Muscle layer of duodenum (tissue), 2 donors: ENCODE measurements around the gene LRMDA.

Source experiments
- H3K27ac ChIP-seq: one replicate; pipeline ENCODE4 v1.7.0; 2013; ENCODE audit warnings: mild to moderate bottlenecking, low read length
- H3K27me3 ChIP-seq: one replicate; pipeline ENCODE4 v1.7.0; 2013; ENCODE audit warnings: low read depth, mild to moderate bottlenecking, control low read depth, low read length
- H3K36me3 ChIP-seq, 2 donors: one replicate each; pipeline ENCODE4 v1.7.0; 2013; ENCODE audit warnings: low read length in 2 of 2, control low read depth in 1 of 2, mild to moderate bottlenecking in 1 of 2; ENCODE audit not compliant: insufficient read depth in 2 of 2, control insufficient read depth in 1 of 2
- H3K4me1 ChIP-seq, 2 donors: one replicate each; pipeline ENCODE4 v1.7.0; 2013; ENCODE audit warnings: low read length in 2 of 2, mild to moderate bottlenecking in 2 of 2, control low read depth in 1 of 2, moderate library complexity in 1 of 2; ENCODE audit not compliant: insufficient read depth in 2 of 2, control insufficient read depth in 1 of 2
- H3K4me3 ChIP-seq, 2 donors: one replicate each; pipeline ENCODE4 v1.7.0; 2013; ENCODE audit warnings: low read length in 2 of 2, low read depth in 1 of 2, mild to moderate bottlenecking in 1 of 2
- H3K9me3 ChIP-seq, 2 donors: one replicate each; pipeline ENCODE4 v1.7.0; 2013; ENCODE audit warnings: low read length in 2 of 2, control low read depth in 1 of 2, mild to moderate bottlenecking in 1 of 2; ENCODE audit not compliant: control insufficient read depth in 1 of 2
- donor health status: healthy.

LRMDA gene

DNA sequence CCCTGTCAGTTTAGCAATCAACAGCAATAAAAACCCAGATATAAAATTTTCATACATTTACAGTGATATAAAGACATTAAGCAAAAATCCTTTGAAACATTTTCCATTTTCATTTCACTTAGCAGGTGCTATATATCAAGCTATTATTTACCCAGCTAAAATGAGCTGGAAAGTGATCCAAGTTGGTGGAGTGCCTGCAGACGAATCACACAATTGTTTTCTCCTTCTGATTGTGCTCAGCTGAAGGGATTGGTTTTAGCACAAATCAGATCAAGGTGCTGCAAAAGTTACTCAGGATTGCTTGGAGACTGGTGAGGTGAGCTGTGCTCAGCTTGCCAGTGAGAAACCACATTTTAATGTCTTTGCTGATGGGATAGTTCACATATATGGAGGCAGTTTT, 138.1 kb downstream of the LRMDA start:
- no peaks in the 10 kb centered on the region for H3K36me3 ChIP-seq
- H3K4me3 ChIP-seq = no peak overlapping the region
- H3K4me1 ChIP-seq = peaks cover 0 to 14% of the 10 kb centered on the region in 2 donors
- no peak overlapping the region for H3K27ac ChIP-seq
- H3K27me3 ChIP-seq = no peaks in the 10 kb centered on the region
- H3K9me3 ChIP-seq = peaks cover 10 to 17% of the 10 kb centered on the region in 2 donors

DNA sequence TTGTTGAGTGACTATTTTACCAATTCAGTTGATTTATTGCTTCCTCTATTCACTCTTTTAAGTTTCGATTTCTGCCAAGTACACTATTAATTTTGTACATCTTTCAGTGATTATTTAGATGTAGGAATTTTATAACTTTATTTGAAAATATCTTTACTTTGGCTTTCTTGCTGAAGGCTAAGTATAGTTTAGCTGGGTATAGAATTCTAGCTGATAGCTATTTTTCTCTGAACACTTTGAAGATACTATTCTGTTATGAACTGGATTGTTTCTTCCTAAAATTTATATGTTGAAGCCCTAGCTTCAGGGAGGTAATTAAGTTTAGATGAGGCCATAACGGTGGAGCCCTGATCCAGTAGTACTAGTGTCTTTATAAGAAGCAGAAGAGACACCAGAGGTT, 141.1 kb downstream of the LRMDA start:
- Histone ChIP-seq H3K9me3 (peaks cover 10 to 17% of the 10 kb centered on the region in 2 donors), H3K4me3 (peak overlapping the region in 1 of 2 donors; percentile 16), H3K27ac (no peak overlapping the region), H3K36me3 (no peaks in the 10 kb centered on the region), H3K27me3 (no peaks in the 10 kb centered on the region), H3K4me1 (peaks cover 0 to 14% of the 10 kb centered on the region in 2 donors)

DNA sequence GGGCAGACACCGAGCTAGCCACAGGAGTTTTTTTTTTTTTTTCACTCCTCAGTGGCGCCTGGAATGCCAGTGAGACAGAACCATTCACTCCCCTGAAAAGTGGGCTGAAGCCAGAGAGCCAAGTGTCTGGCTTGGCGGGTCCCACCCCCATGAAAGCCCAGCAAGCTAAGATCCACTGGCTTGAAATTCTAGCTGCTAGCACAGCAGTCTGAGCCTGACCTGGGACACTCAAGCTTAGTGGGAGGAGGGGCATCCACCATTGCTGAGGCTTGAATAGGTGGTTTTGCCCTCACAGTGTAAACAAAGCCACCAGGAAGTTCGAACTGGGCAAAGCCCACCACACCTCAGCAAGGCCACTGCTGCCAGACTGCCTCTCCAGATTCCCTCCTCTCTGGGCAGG, 144.5 kb downstream of the LRMDA start:
- H3K27me3 ChIP-seq = no peaks in the 10 kb centered on the region
- no peaks in the 10 kb centered on the region for H3K36me3 ChIP-seq
- peaks cover 10 to 17% of the 10 kb centered on the region in 2 donors for H3K9me3 ChIP-seq
- no peak overlapping the region for H3K27ac ChIP-seq
- no peaks in the 10 kb centered on the region for H3K4me1 ChIP-seq
- H3K4me3 ChIP-seq = no peak overlapping the region

DNA sequence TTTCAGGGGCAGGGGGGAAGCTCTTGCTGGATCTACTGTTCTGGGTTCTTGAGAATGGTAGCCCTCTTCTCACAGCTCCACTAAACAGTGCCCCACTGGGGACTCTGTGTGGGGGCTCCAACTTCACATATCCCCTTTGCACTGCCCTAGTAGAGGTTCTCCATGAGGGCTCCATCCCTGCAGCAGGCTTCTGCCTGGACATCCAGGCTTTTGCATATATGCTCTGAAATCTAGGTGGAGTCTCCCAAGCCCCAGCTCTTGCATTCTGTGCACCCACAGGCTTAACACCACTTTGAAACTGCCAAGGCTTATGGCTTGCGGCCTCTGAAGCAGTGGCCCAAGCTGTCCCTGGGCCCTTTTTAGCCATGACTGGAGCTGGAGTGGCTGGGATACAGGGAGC, 150.7 kb downstream of the LRMDA start:
- H3K27me3 ChIP-seq = no peaks in the 10 kb centered on the region
- peaks cover 5 to 21% of the 10 kb centered on the region in 2 donors for H3K9me3 ChIP-seq
- H3K4me3 ChIP-seq = peak overlapping the region in 1 of 2 donors; percentile 30
- H3K4me1 ChIP-seq = no peaks in the 10 kb centered on the region
- no peaks in the 10 kb centered on the region for H3K36me3 ChIP-seq
- H3K27ac ChIP-seq = no peak overlapping the region

- Histone ChIP-seq H3K27me3 (no peaks in the 10 kb centered on the region), H3K4me1 (no peaks in the 10 kb centered on the region), H3K27ac (no peak overlapping the region), H3K4me3 (no peak overlapping the region), H3K36me3 (no peaks in the 10 kb centered on the region), H3K9me3 (peaks cover 5 to 21% of the 10 kb centered on the region in 2 donors)
These were observed 153.9 kb downstream of the LRMDA start for GRCh38 chr10:75585294-75585693.

GRCh38 chr10:75586814-75587213, 155.4 kb downstream of the LRMDA start:
- Histone ChIP-seq H3K36me3 (no peaks in the 10 kb centered on the region), H3K27me3 (no peaks in the 10 kb centered on the region), H3K4me3 (no peak overlapping the region), H3K27ac (no peak overlapping the region), H3K9me3 (peaks cover 5 to 17% of the 10 kb centered on the region in 2 donors), H3K4me1 (no peaks in the 10 kb centered on the region)

DNA sequence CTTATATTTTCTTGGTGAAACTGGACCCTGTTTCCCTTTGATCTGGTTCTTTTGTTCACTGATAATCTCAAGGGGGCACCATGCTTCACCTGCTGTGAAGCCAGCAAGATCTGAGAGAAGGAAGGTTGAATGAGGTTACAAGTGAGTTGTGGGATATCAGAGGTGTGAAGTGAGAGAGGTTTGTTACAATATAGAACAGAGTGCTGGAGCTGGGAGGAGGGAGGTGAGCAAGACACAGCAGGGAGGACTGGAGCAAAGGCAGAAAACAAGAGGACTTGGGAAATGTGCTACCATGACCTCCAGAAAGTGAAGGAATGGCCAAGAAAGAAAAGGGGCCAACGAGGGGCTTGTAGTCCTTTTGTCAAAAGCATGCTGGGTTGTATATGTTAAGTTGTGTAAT, 156.6 kb downstream of the LRMDA start:
- Histone ChIP-seq H3K9me3 (peaks cover 5% of the 10 kb centered on the region in 2 donors), H3K36me3 (no peaks in the 10 kb centered on the region)

GRCh38 chr10:75589895-75590654, 158.7 kb downstream of the LRMDA start:
- no peaks in the 10 kb centered on the region for H3K27me3 ChIP-seq
- no peak overlapping the region for H3K27ac ChIP-seq
- no peak overlapping the region for H3K4me3 ChIP-seq
- H3K4me1 ChIP-seq = peaks cover 3 to 10% of the 10 kb centered on the region in 2 donors
- no peaks in the 10 kb centered on the region for H3K36me3 ChIP-seq
- H3K9me3 ChIP-seq = no peaks in the 10 kb centered on the region

More for the DNA sequence above, 156.6 kb downstream of the LRMDA start:
- Histone ChIP-seq H3K27me3 (no peaks in the 10 kb centered on the region), H3K4me1 (peaks cover under 1 to 7% of the 10 kb centered on the region in 2 donors), H3K4me3 (no peak overlapping the region), H3K27ac (no peak overlapping the region)

- H3K4me1 ChIP-seq = peaks cover 3 to 10% of the 10 kb centered on the region in 2 donors
- H3K27ac ChIP-seq = no peak overlapping the region
- H3K4me3 ChIP-seq = no peak overlapping the region
- no peaks in the 10 kb centered on the region for H3K27me3 ChIP-seq
- H3K9me3 ChIP-seq = no peaks in the 10 kb centered on the region
- no peaks in the 10 kb centered on the region for H3K36me3 ChIP-seq
These were observed 160.8 kb downstream of the LRMDA start for GRCh38 chr10:75592151-75592787.

- peaks cover 3 to 10% of the 10 kb centered on the region in 2 donors for H3K4me1 ChIP-seq
- H3K4me3 ChIP-seq = no peak overlapping the region
- H3K27me3 ChIP-seq = no peaks in the 10 kb centered on the region
- no peak overlapping the region for H3K27ac ChIP-seq
- H3K36me3 ChIP-seq = no peaks in the 10 kb centered on the region
- no peaks in the 10 kb centered on the region for H3K9me3 ChIP-seq
These were observed 161.6 kb downstream of the LRMDA start for GRCh38 chr10:75592791-75593643.
